Measurements from ENCODE around the gene KDELR1.

Gene KDELR1

GRCh38 chr19:48355365-48355954 is 35.9 kb downstream of the KDELR1 start:
- ChIA-PET POLR2A (no interaction called here), CTCF (interaction anchor here (0.8 to 1.4 kb wide), 3 partner anchors 13 to 229 kb away, joined by 3 read pairs; no protein-coding TSS in a partner anchor)
- H3K27ac ChIP-seq (ENCODE audit: insufficient read depth in 1 of 2, low read depth in 1 of 2, low read length in 2 of 2, poor library complexity in 1 of 2, severe bottlenecking in 2 of 2), result no peak overlapping the region
- 95% methylated on average over 11 of the region's 12 CpGs for WGBS (ENCODE audit: insufficient coverage)
- H3K9me3 ChIP-seq (ENCODE audit: control extremely low read depth in 1 of 5, control insufficient read depth in 4 of 5, insufficient read depth in 2 of 5, low read depth in 1 of 5, low read length in 4 of 5), result no peaks in the 10 kb centered on the region
- no peaks in the 10 kb centered on the region for H3K27me3 ChIP-seq (replicated peaks in 2 of 5; ENCODE audit: control insufficient read depth in 4 of 5, insufficient read depth in 5 of 5, low read length in 4 of 5)
- no peak for DNase-seq
- H3K36me3 ChIP-seq (ENCODE audit: control insufficient read depth in 4 of 4, insufficient read depth in 4 of 4, low read length in 3 of 4), result no peaks in the 10 kb centered on the region
- no peak overlapping the region for H3K4me3 ChIP-seq (ENCODE audit: control insufficient read depth in 1 of 7, extremely low read depth in 1 of 7, insufficient read depth in 4 of 7, low read depth in 2 of 7, low read length in 6 of 7)
- peaks cover 0 to 4% (median 0%) of the 10 kb centered on the region in 4 experiments for H3K4me1 ChIP-seq (ENCODE audit: control extremely low read depth in 1 of 4, control insufficient read depth in 4 of 4, insufficient read depth in 4 of 4, low read length in 3 of 4)

- no peak overlapping the region for H3K27ac ChIP-seq (ENCODE audit: insufficient read depth in 1 of 2, low read depth in 1 of 2, low read length in 2 of 2, poor library complexity in 1 of 2, severe bottlenecking in 2 of 2)
- no peaks in the 10 kb centered on the region for H3K27me3 ChIP-seq (replicated peaks in 2 of 5; ENCODE audit: control insufficient read depth in 4 of 5, insufficient read depth in 5 of 5, low read length in 4 of 5)
- H3K36me3 ChIP-seq (ENCODE audit: control insufficient read depth in 4 of 4, insufficient read depth in 4 of 4, low read length in 3 of 4), result no peaks in the 10 kb centered on the region
- H3K4me3 ChIP-seq (ENCODE audit: control insufficient read depth in 1 of 7, extremely low read depth in 1 of 7, insufficient read depth in 4 of 7, low read depth in 2 of 7, low read length in 6 of 7), result no peak overlapping the region
- no peaks in the 10 kb centered on the region for H3K9me3 ChIP-seq (ENCODE audit: control extremely low read depth in 1 of 5, control insufficient read depth in 4 of 5, insufficient read depth in 2 of 5, low read depth in 1 of 5, low read length in 4 of 5)
- ChIA-PET CTCF (interaction anchor here (1.0 to 1.4 kb wide), 3 partner anchors 8 to 225 kb away, joined by 3 to 5 read pairs (median 3); no protein-coding TSS in a partner anchor), POLR2A (no interaction called here)
- WGBS (ENCODE audit: insufficient coverage), result 95% methylated on average over 10 of the region's 15 CpGs
- no peak for DNase-seq
- H3K4me1 ChIP-seq (ENCODE audit: control extremely low read depth in 1 of 4, control insufficient read depth in 4 of 4, insufficient read depth in 4 of 4, low read length in 3 of 4), result peaks cover 0 to 4% (median 0%) of the 10 kb centered on the region in 4 experiments
Observed at GRCh38 chr19:48354332-48354992, 36.9 kb downstream of the KDELR1 start.

GRCh38 chr19:48353677-48354076 is 37.7 kb downstream of the KDELR1 start:
- DNase-seq, result peak in 1 of 3 donors; percentile 17
- ChIA-PET CTCF (interaction anchor here (1.1 kb wide), 1 partner anchor 9 kb away, joined by 5 read pairs; no protein-coding TSS in a partner anchor), POLR2A (interaction anchor here (0.6 kb wide), 1 partner anchor 20 kb away, joined by 3 read pairs; no protein-coding TSS in a partner anchor)
- Histone ChIP-seq H3K4me1 (ENCODE audit: control extremely low read depth in 1 of 4, control insufficient read depth in 4 of 4, insufficient read depth in 4 of 4, low read length in 3 of 4) (peaks cover 0 to 4% (median 0%) of the 10 kb centered on the region in 4 experiments), H3K4me3 (ENCODE audit: control insufficient read depth in 1 of 7, extremely low read depth in 1 of 7, insufficient read depth in 4 of 7, low read depth in 2 of 7, low read length in 6 of 7) (no peak overlapping the region), H3K27ac (ENCODE audit: insufficient read depth in 1 of 2, low read depth in 1 of 2, low read length in 2 of 2, poor library complexity in 1 of 2, severe bottlenecking in 2 of 2) (no peak overlapping the region), H3K27me3 (replicated peaks in 2 of 5; ENCODE audit: control insufficient read depth in 4 of 5, insufficient read depth in 5 of 5, low read length in 4 of 5) (no peaks in the 10 kb centered on the region), H3K9me3 (ENCODE audit: control extremely low read depth in 1 of 5, control insufficient read depth in 4 of 5, insufficient read depth in 2 of 5, low read depth in 1 of 5, low read length in 4 of 5) (no peaks in the 10 kb centered on the region), H3K36me3 (ENCODE audit: control insufficient read depth in 4 of 4, insufficient read depth in 4 of 4, low read length in 3 of 4) (no peaks in the 10 kb centered on the region)
- WGBS (ENCODE audit: insufficient coverage), result 91% methylated on average over 4 of the region's 5 CpGs

GRCh38 chr19:48351341-48351752 is 40.0 kb downstream of the KDELR1 start:
- Histone ChIP-seq H3K36me3 (ENCODE audit: control insufficient read depth in 4 of 4, insufficient read depth in 4 of 4, low read length in 3 of 4) (no peaks in the 10 kb centered on the region), H3K4me3 (ENCODE audit: control insufficient read depth in 1 of 7, extremely low read depth in 1 of 7, insufficient read depth in 4 of 7, low read depth in 2 of 7, low read length in 6 of 7) (no peak overlapping the region), H3K9me3 (ENCODE audit: control extremely low read depth in 1 of 5, control insufficient read depth in 4 of 5, insufficient read depth in 2 of 5, low read depth in 1 of 5, low read length in 4 of 5) (no peaks in the 10 kb centered on the region), H3K27ac (ENCODE audit: insufficient read depth in 1 of 2, low read depth in 1 of 2, low read length in 2 of 2, poor library complexity in 1 of 2, severe bottlenecking in 2 of 2) (no peak overlapping the region), H3K4me1 (ENCODE audit: control extremely low read depth in 1 of 4, control insufficient read depth in 4 of 4, insufficient read depth in 4 of 4, low read length in 3 of 4) (peaks cover 0 to 4% (median 0%) of the 10 kb centered on the region in 4 experiments), H3K27me3 (replicated peaks in 2 of 5; ENCODE audit: control insufficient read depth in 4 of 5, insufficient read depth in 5 of 5, low read length in 4 of 5) (no peaks in the 10 kb centered on the region)
- ChIA-PET POLR2A (no interaction called here), CTCF (interaction anchor here (0.7 to 2.3 kb wide), 7 partner anchors 9 to 258 kb away, joined by 3 to 9 read pairs (median 4); no protein-coding TSS in a partner anchor)
- WGBS (ENCODE audit: insufficient coverage), result 39% methylated on average over 8 of the region's 8 CpGs
- peak; percentile 68 to 84 (median 81) for DNase-seq

GRCh38 chr19:48350856-48351255 is 40.5 kb downstream of the KDELR1 start:
- no peak overlapping the region for H3K27ac ChIP-seq (ENCODE audit: insufficient read depth in 1 of 2, low read depth in 1 of 2, low read length in 2 of 2, poor library complexity in 1 of 2, severe bottlenecking in 2 of 2)
- H3K36me3 ChIP-seq (ENCODE audit: control insufficient read depth in 4 of 4, insufficient read depth in 4 of 4, low read length in 3 of 4), result no peaks in the 10 kb centered on the region
- 96% methylated on average over 5 of the region's 5 CpGs for WGBS (ENCODE audit: insufficient coverage)
- ChIA-PET CTCF (interaction anchor here (0.7 to 2.3 kb wide), 7 partner anchors 8 to 258 kb away, joined by 3 to 9 read pairs (median 4); partner anchors contain the start of gene KDELR1), POLR2A (no interaction called here)
- H3K9me3 ChIP-seq (ENCODE audit: control extremely low read depth in 1 of 5, control insufficient read depth in 4 of 5, insufficient read depth in 2 of 5, low read depth in 1 of 5, low read length in 4 of 5), result no peaks in the 10 kb centered on the region
- no peak for DNase-seq
- peaks cover 0 to 4% (median 0%) of the 10 kb centered on the region in 4 experiments for H3K4me1 ChIP-seq (ENCODE audit: control extremely low read depth in 1 of 4, control insufficient read depth in 4 of 4, insufficient read depth in 4 of 4, low read length in 3 of 4)
- no peak overlapping the region for H3K4me3 ChIP-seq (ENCODE audit: control insufficient read depth in 1 of 7, extremely low read depth in 1 of 7, insufficient read depth in 4 of 7, low read depth in 2 of 7, low read length in 6 of 7)
- no peaks in the 10 kb centered on the region for H3K27me3 ChIP-seq (replicated peaks in 2 of 5; ENCODE audit: control insufficient read depth in 4 of 5, insufficient read depth in 5 of 5, low read length in 4 of 5)

- 90% methylated on average over 6 of the region's 7 CpGs for WGBS (ENCODE audit: insufficient coverage)
- no peaks in the 10 kb centered on the region for H3K36me3 ChIP-seq (ENCODE audit: control insufficient read depth in 4 of 4, insufficient read depth in 4 of 4, low read length in 3 of 4)
- POLR2A ChIA-PET, result no interaction called here
- CTCF ChIA-PET, result interaction anchor here (0.5 to 1.3 kb wide), 4 partner anchors 14 to 261 kb away, joined by 3 to 4 read pairs (median 3); no protein-coding TSS in a partner anchor
- H3K9me3 ChIP-seq (ENCODE audit: control extremely low read depth in 1 of 5, control insufficient read depth in 4 of 5, insufficient read depth in 2 of 5, low read depth in 1 of 5, low read length in 4 of 5), result no peaks in the 10 kb centered on the region
- no peak overlapping the region for H3K27ac ChIP-seq (ENCODE audit: insufficient read depth in 1 of 2, low read depth in 1 of 2, low read length in 2 of 2, poor library complexity in 1 of 2, severe bottlenecking in 2 of 2)
- no peak overlapping the region for H3K4me3 ChIP-seq (ENCODE audit: control insufficient read depth in 1 of 7, extremely low read depth in 1 of 7, insufficient read depth in 4 of 7, low read depth in 2 of 7, low read length in 6 of 7)
- no peaks in the 10 kb centered on the region for H3K27me3 ChIP-seq (replicated peaks in 2 of 5; ENCODE audit: control insufficient read depth in 4 of 5, insufficient read depth in 5 of 5, low read length in 4 of 5)
- peaks cover 0 to 2% (median 0%) of the 10 kb centered on the region in 4 experiments for H3K4me1 ChIP-seq (ENCODE audit: control extremely low read depth in 1 of 4, control insufficient read depth in 4 of 4, insufficient read depth in 4 of 4, low read length in 3 of 4)
- DNase-seq, result no peak
Observed at GRCh38 chr19:48348737-48349136, 42.6 kb downstream of the KDELR1 start.

- H3K27ac ChIP-seq (ENCODE audit: insufficient read depth in 1 of 2, low read depth in 1 of 2, low read length in 2 of 2, poor library complexity in 1 of 2, severe bottlenecking in 2 of 2), result no peak overlapping the region
- H3K36me3 ChIP-seq (ENCODE audit: control insufficient read depth in 4 of 4, insufficient read depth in 4 of 4, low read length in 3 of 4), result no peaks in the 10 kb centered on the region
- ChIA-PET CTCF (interaction anchor here (1.0 to 3.3 kb wide), 4 partner anchors 9 to 262 kb away, joined by 3 to 22 read pairs (median 4); no protein-coding TSS in a partner anchor), POLR2A (no interaction called here)
- no peaks in the 10 kb centered on the region for H3K27me3 ChIP-seq (replicated peaks in 2 of 5; ENCODE audit: control insufficient read depth in 4 of 5, insufficient read depth in 5 of 5, low read length in 4 of 5)
- WGBS (ENCODE audit: insufficient coverage), result 90% methylated on average over 5 of the region's 5 CpGs
- no peaks in the 10 kb centered on the region for H3K9me3 ChIP-seq (ENCODE audit: control extremely low read depth in 1 of 5, control insufficient read depth in 4 of 5, insufficient read depth in 2 of 5, low read depth in 1 of 5, low read length in 4 of 5)
- DNase-seq, result no peak
- H3K4me1 ChIP-seq (ENCODE audit: control extremely low read depth in 1 of 4, control insufficient read depth in 4 of 4, insufficient read depth in 4 of 4, low read length in 3 of 4), result no peaks in the 10 kb centered on the region
- H3K4me3 ChIP-seq (ENCODE audit: control insufficient read depth in 1 of 7, extremely low read depth in 1 of 7, insufficient read depth in 4 of 7, low read depth in 2 of 7, low read length in 6 of 7), result no peak overlapping the region
Observed at GRCh38 chr19:48348045-48348444, 43.3 kb downstream of the KDELR1 start.

All from common myeloid progenitor, CD34-positive (primary cell).